Endothelial cell of umbilical vein (primary cell): ENCODE results near the gene DENND5B. TPM values are rescaled to one million over a fixed set of nuclear protein-coding genes. Genes with fewer than 3 reads are reported as not detected.

Experiments used
- BruUV-seq: library from RNA; stranded (reverse); fragments of 400-500 nt; replicated peaks from 2 replicates; lab custom pipeline; 2021; lab: Mats Ljungman, UMichigan
- CTCF ChIA-PET: fragments of 300-600, 350-600 bp; sonication (Branson Sonifier 250); formaldehyde crosslinking; loops from one replicate; lab custom pipeline; 2021; ENCODE audit warnings: antibody characterized with exemption, inconsistent platforms; lab: Charles Lee
- POLR2A ChIA-PET: fragments of 300-600, 350-600 bp; sonication (Branson Sonifier 250); formaldehyde crosslinking; loops from one replicate; lab custom pipeline; 2021; ENCODE audit warnings: antibody characterized with exemption, inconsistent platforms; lab: Charles Lee
- DNase-seq: peaks from one replicate; pipeline ENCODE4 v3.0.0-alpha.2; 2011; ENCODE audit warnings: low read depth, low spot score
- FAIRE-seq: peaks from 2 replicates; lab custom pipeline; 2011; peaks lifted over from hg19 to GRCh38; lab: Jason Lieb, UNC
- H2AFZ ChIP-seq: 2 replicates; pipeline ENCODE4 v1.6.0; 2012; ENCODE audit warnings: low read depth, low read length, control low read depth, inconsistent platforms
- H3K27ac ChIP-seq: 2 replicates; pipeline ENCODE4 v1.5.1; 2011; ENCODE audit warnings: low read depth, mild to moderate bottlenecking, control low read depth, low read length, moderate library complexity; ENCODE audit not compliant: insufficient read depth
- H3K27me3 ChIP-seq, 2 experiments: 2 replicates each; pipeline versions ENCODE4 v1.6.0 to v1.6.1; 2011; ENCODE audit warnings: low read length in 2 of 2, mixed read lengths in 1 of 2; ENCODE audit not compliant: control insufficient read depth in 2 of 2, insufficient read depth in 2 of 2
- H3K36me3 ChIP-seq, 2 experiments: 2 replicates in 1 of 2; 3 replicates in 1 of 2; pipeline ENCODE4 v1.5.1; 2011; ENCODE audit warnings: low read length in 2 of 2, mild to moderate bottlenecking in 1 of 2, moderate library complexity in 1 of 2; ENCODE audit not compliant: control insufficient read depth in 2 of 2, insufficient read depth in 2 of 2; ENCODE audit errors: extremely low read depth in 1 of 2
- H3K4me1 ChIP-seq: 3 replicates; pipeline ENCODE4 v1.5.1; 2011; ENCODE audit warnings: mild to moderate bottlenecking, low read length; ENCODE audit not compliant: control insufficient read depth, insufficient read depth; ENCODE audit errors: extremely low read depth
- H3K4me2 ChIP-seq: 2 replicates; pipeline ENCODE4 v1.6.1; 2011; ENCODE audit warnings: low read length, control low read depth, mixed read lengths; ENCODE audit not compliant: insufficient read depth
- H3K4me3 ChIP-seq, 3 experiments: fragments of 200-600 bp in 1 of 3; sonication (generic), shearing (Covaris generic) in 1 of 3; replicated peaks in 1 of 3; 2 replicates each; pipeline ENCODE4 v1.5.1; 2011 to 2016; ENCODE audit warnings: control low read depth in 3 of 3, low read length in 3 of 3, mild to moderate bottlenecking in 2 of 3, inconsistent platforms in 1 of 3, low read depth in 1 of 3, moderate library complexity in 1 of 3; ENCODE audit not compliant: insufficient read depth in 1 of 3
- H3K79me2 ChIP-seq: 2 replicates; pipeline ENCODE4 v1.6.0; 2012; ENCODE audit warnings: low read length, inconsistent platforms; ENCODE audit not compliant: control insufficient read depth, insufficient read depth
- H3K9ac ChIP-seq: replicated peaks from 2 replicates; pipeline ENCODE3; 2011; ENCODE audit warnings: low read length, control low read depth; ENCODE audit not compliant: insufficient read depth; ENCODE audit errors: extremely low read depth
- H3K9me1 ChIP-seq: replicated peaks from 3 replicates; pipeline ENCODE4 v1.6.0; 2011; ENCODE audit warnings: mild to moderate bottlenecking, low read length; ENCODE audit not compliant: control insufficient read depth, insufficient read depth; ENCODE audit errors: extremely low read depth
- H3K9me3 ChIP-seq: replicated peaks from 2 replicates; pipeline ENCODE4 v1.5.1; 2012; ENCODE audit warnings: low read length, inconsistent platforms; ENCODE audit not compliant: control insufficient read depth, insufficient read depth
- H4K20me1 ChIP-seq: replicated peaks from 2 replicates; pipeline ENCODE3; 2011; ENCODE audit warnings: mild to moderate bottlenecking, low read length; ENCODE audit not compliant: control insufficient read depth, insufficient read depth; ENCODE audit errors: extremely low read depth
- CTCF ChIP-seq, 2 donors: IDR thresholded peaks; 1 replicate in 1 of 2; 2 replicates in 1 of 2; pipeline ENCODE4 v1.5.1; 2011; ENCODE audit warnings: low read length in 2 of 2, mild to moderate bottlenecking in 2 of 2, moderate library complexity in 2 of 2, control low read depth in 1 of 2, inconsistent platforms in 1 of 2, low read depth in 1 of 2; ENCODE audit not compliant: insufficient read depth in 1 of 2; ENCODE audit errors: extremely low read depth in 1 of 2
- EZH2 ChIP-seq: IDR thresholded peaks from 2 replicates; pipeline ENCODE4 v1.6.1; 2012; ENCODE audit warnings: borderline replicate concordance, low read depth, mild to moderate bottlenecking, moderate library complexity, low read length, inconsistent platforms; ENCODE audit not compliant: severe bottlenecking
- FOS ChIP-seq: IDR thresholded peaks from 2 replicates; pipeline ENCODE4 v1.6.1; 2011; ENCODE audit warnings: mild to moderate bottlenecking, low read length, moderate library complexity, borderline replicate concordance; ENCODE audit not compliant: insufficient read depth
- GATA2 ChIP-seq: IDR thresholded peaks from 2 replicates; pipeline ENCODE4 v1.7.0; 2011; ENCODE audit warnings: low read depth, mild to moderate bottlenecking, moderate library complexity, mixed read lengths, low read length; ENCODE audit not compliant: insufficient read length, insufficient read depth
- JUN ChIP-seq: IDR thresholded peaks from 2 replicates; pipeline ENCODE4 v1.6.1; 2011; ENCODE audit warnings: borderline replicate concordance, low read depth; ENCODE audit not compliant: insufficient read length, insufficient read depth
- MAX ChIP-seq: IDR thresholded peaks from 2 replicates; pipeline ENCODE4 v1.6.1; 2011; ENCODE audit not compliant: insufficient read depth, insufficient read length
- MYC ChIP-seq: IDR thresholded peaks from one replicate; pipeline ENCODE4 v1.6.1; 2011; ENCODE audit warnings: mild to moderate bottlenecking, low read depth, low read length
- POLR2A ChIP-seq: IDR thresholded peaks from 2 replicates; pipeline ENCODE4 v1.6.1; 2012; ENCODE audit warnings: low read depth, mild to moderate bottlenecking, control low read depth, low read length
- POLR2AphosphoS5 ChIP-seq: IDR thresholded peaks from 2 replicates; pipeline ENCODE4 v1.6.1; 2012; ENCODE audit warnings: low read depth, mild to moderate bottlenecking, control low read depth, low read length, moderate library complexity; ENCODE audit not compliant: insufficient read depth
- dilution Hi-C: fragments of 300-500 bp; cut with MboI; formaldehyde crosslinking; loops from one replicate; pipeline ENCODE4 v1.15.0; 2019; ENCODE audit warnings: low sequenced_read_pairs; ENCODE audit not compliant: extremely low pct_ligation_motif_present
- intact Hi-C: fragments of 100-400 bp; cut with micrococcal nuclease; formaldehyde crosslinking; loops from one replicate; pipeline ENCODE4 v1.10.0; 2022
- polyA plus RNA-seq, 4 experiments: library from polyadenylated mRNA; depleted of rRNA in 3 of 4; stranded (reverse) in 3 of 4; unstranded in 1 of 4; fragments of >200 nt; gene quantifications; 2 replicates each; pipeline versions ENCODE4 v1.2.1 to v1.2.3, GENCODE V29; 2011 to 2012; ENCODE audit warnings: missing spikeins in 1 of 4
- total RNA-seq: library from RNA; stranded (reverse); gene quantifications from 2 replicates; pipeline ENCODE4 v1.2.3, GENCODE V29; 2021

Gene DENND5B
- total and polyA plus RNA-seq, 2 donors (not counting 3 experiments of a cell fraction or from before 2014, with no cell fraction given): 10.3 to 18.3 TPM

DNA sequence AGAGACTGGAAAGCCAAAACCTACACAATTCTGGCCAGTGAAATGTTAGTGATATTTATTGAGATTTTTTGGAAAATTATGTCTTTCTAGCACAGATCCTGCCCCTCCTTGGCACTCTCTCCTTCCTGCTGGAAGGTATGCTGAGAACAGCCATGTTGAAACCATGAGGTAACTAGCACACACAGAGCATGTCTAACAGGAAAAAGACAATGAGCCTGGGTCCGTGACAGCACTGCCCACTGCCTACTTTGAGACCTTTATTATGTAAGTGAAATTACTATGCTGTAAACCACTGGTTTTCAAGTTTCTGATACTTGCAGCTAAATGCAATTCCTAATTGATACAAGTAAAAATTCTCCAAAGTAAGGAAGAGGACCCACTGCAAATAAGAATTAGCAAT is 183.4 kb downstream of the DENND5B start:
- DNase-seq: no peak
- H3K27ac ChIP-seq: no peak overlapping the region
- BruUV-seq: no TSS peak
- H3K4me1 ChIP-seq: no peaks in the 10 kb centered on the region
- dilution Hi-C loops: no loop called here
- no peak overlapping the region for H3K9ac ChIP-seq
- no peak for FAIRE-seq
- H3K9me3 ChIP-seq: no peaks in the 10 kb centered on the region
- TF ChIP-seq POLR2AphosphoS5 (no peak), MAX (no peak), CTCF (IDR thresholded peaks at IDR 0.05; ENCODE audit: extremely low read depth in 1 of 2, insufficient read depth in 1 of 2, low read depth in 1 of 2, low read length in 2 of 2) (no peak), JUN (no peak), POLR2A (no peak), FOS (no peak), MYC (no peak), EZH2 (no peak), GATA2 (no peak)
- intact Hi-C loops: loop anchor here (10.0 kb wide), 1 partner anchor 153 kb away; no protein-coding TSS in a partner anchor
- H3K27me3 ChIP-seq: no peaks in the 10 kb centered on the region
- H3K4me3 ChIP-seq: no peak overlapping the region
- POLR2A ChIA-PET: no interaction called here
- no peak overlapping the region for H3K4me2 ChIP-seq
- H4K20me1 ChIP-seq: no peaks in the 10 kb centered on the region
- CTCF ChIA-PET: no interaction called here
- no peak overlapping the region for H2AFZ ChIP-seq
- H3K9me1 ChIP-seq: no peaks in the 10 kb centered on the region
- H3K36me3 ChIP-seq: peaks cover 0 to 3% of the 10 kb centered on the region in 2 experiments
- no peaks in the 10 kb centered on the region for H3K79me2 ChIP-seq
